IMR-90 (cell line): ENCODE results near the gene CTSL. TPM values are rescaled to one million over a fixed set of nuclear protein-coding genes. Genes with fewer than 3 reads are reported as not detected.

Source experiments
- ATAC-seq: fragments of 200-7000 bp; cut with Tn5 transposase; 2 replicates; pipeline ENCODE4 v1.9.1; 2020; ENCODE audit warnings: low read depth, mild to moderate bottlenecking, moderate library complexity
- BruUV-seq: library from RNA; stranded (reverse); fragments of 400-500 nt; replicated peaks from 2 replicates; lab custom pipeline; 2021; lab: Mats Ljungman, UMichigan
- CTCF ChIA-PET: fragments of 300-600 bp; formaldehyde crosslinking; extraction: SDS; loops from one replicate; lab custom pipeline; 2021; ENCODE audit warnings: antibody characterized with exemption; lab: Yijun Ruan, JAX
- POLR2A ChIA-PET: fragments of 300-600 bp; sonication (Branson Sonifier 250); formaldehyde crosslinking; loops from one replicate; lab custom pipeline; 2022; ENCODE audit warnings: antibody characterized with exemption; ENCODE audit not compliant: unreplicated experiment; lab: Charles Lee
- DNase-seq: peaks from one replicate; pipeline ENCODE4 v3.0.0; 2013
- H2AFZ ChIP-seq: replicated peaks from 2 replicates; pipeline ENCODE3; 2013; ENCODE audit warnings: low read length, mild to moderate bottlenecking; ENCODE audit not compliant: poor library complexity
- H2AK5ac ChIP-seq: 2 replicates; pipeline ENCODE4 v1.6.1; 2013; ENCODE audit warnings: low read depth, low read length, inconsistent platforms
- H2AK9ac ChIP-seq: replicated peaks from 2 replicates; pipeline ENCODE3; 2013; ENCODE audit warnings: mild to moderate bottlenecking, low read depth, low read length, moderate library complexity; ENCODE audit not compliant: poor library complexity
- H2BK120ac ChIP-seq: 2 replicates; pipeline ENCODE4 v1.6.1; 2013; ENCODE audit warnings: low read depth, low read length, inconsistent platforms
- H2BK15ac ChIP-seq: 3 replicates; pipeline ENCODE4 v1.6.1; 2013; ENCODE audit warnings: low read depth, low read length, inconsistent platforms
- H2BK20ac ChIP-seq: 2 replicates; pipeline ENCODE4 v1.6.1; 2013; ENCODE audit warnings: low read depth, mild to moderate bottlenecking, inconsistent platforms, low read length, moderate library complexity
- H2BK5ac ChIP-seq: 2 replicates; pipeline ENCODE4 v1.6.1; 2013; ENCODE audit warnings: mild to moderate bottlenecking, low read depth, low read length, inconsistent platforms; ENCODE audit not compliant: poor library complexity, severe bottlenecking
- H3K14ac ChIP-seq: replicated peaks from 2 replicates; pipeline ENCODE4 v1.6.1; 2013; ENCODE audit warnings: low read depth, low read length, inconsistent platforms
- H3K18ac ChIP-seq: 2 replicates; pipeline ENCODE4 v1.6.1; 2013; ENCODE audit warnings: low read depth, low read length, control low read depth
- H3K23ac ChIP-seq: 2 replicates; pipeline ENCODE4 v1.6.1; 2013; ENCODE audit warnings: low read depth, low read length, inconsistent platforms
- H3K27ac ChIP-seq: 2 replicates; pipeline ENCODE4 v1.5.1; 2013; ENCODE audit warnings: mild to moderate bottlenecking, control low read depth, low read length; ENCODE audit not compliant: insufficient read depth
- H3K27me3 ChIP-seq: 2 replicates; pipeline ENCODE4 v1.6.1; 2013; ENCODE audit warnings: low read length; ENCODE audit not compliant: control insufficient read depth, insufficient read depth
- H3K36me3 ChIP-seq: 2 replicates; pipeline ENCODE4 v1.6.1; 2013; ENCODE audit warnings: low read length, mixed read lengths; ENCODE audit not compliant: control insufficient read depth, insufficient read depth
- H3K4ac ChIP-seq: 2 replicates; pipeline ENCODE4 v1.6.1; 2013; ENCODE audit warnings: low read depth, low read length, inconsistent platforms
- H3K4me1 ChIP-seq: 2 replicates; pipeline ENCODE4 v1.6.1; 2013; ENCODE audit warnings: low read length, mixed read lengths; ENCODE audit not compliant: control insufficient read depth, insufficient read depth
- H3K4me2 ChIP-seq: 2 replicates; pipeline ENCODE4 v1.6.1; 2013; ENCODE audit warnings: low read depth, mild to moderate bottlenecking, control low read depth, low read length, moderate library complexity
- H3K4me3 ChIP-seq: 2 replicates; pipeline ENCODE4 v1.5.1; 2013; ENCODE audit warnings: low read depth, mild to moderate bottlenecking, control low read depth, low read length, moderate library complexity; ENCODE audit not compliant: insufficient read depth
- H3K56ac ChIP-seq: 2 replicates; pipeline ENCODE4 v1.6.1; 2013; ENCODE audit warnings: low read length, inconsistent platforms; ENCODE audit not compliant: insufficient read depth; ENCODE audit errors: extremely low read depth
- H3K79me1 ChIP-seq, 2 experiments: 2 replicates each; pipeline ENCODE4 v1.6.1; 2013; ENCODE audit warnings: low read length in 2 of 2, inconsistent platforms in 1 of 2, low read depth in 1 of 2
- H3K9ac ChIP-seq: 2 replicates; pipeline ENCODE4 v1.6.1; 2013; ENCODE audit warnings: low read depth, low read length, control low read depth
- H3K9me1 ChIP-seq: 2 replicates; pipeline ENCODE4 v1.6.1; 2013; ENCODE audit warnings: low read length, inconsistent platforms; ENCODE audit not compliant: insufficient read depth
- H3K9me3 ChIP-seq: 2 replicates; pipeline ENCODE4 v1.6.1; 2013; ENCODE audit warnings: low read length; ENCODE audit not compliant: control insufficient read depth, insufficient read depth
- H4K20me1 ChIP-seq: 2 replicates; pipeline ENCODE4 v1.6.1; 2013; ENCODE audit warnings: low read length, inconsistent platforms; ENCODE audit not compliant: insufficient read depth
- H4K5ac ChIP-seq: 2 replicates; pipeline ENCODE4 v1.6.1; 2013; ENCODE audit warnings: mild to moderate bottlenecking, low read depth, low read length, control low read depth
- H4K8ac ChIP-seq, 2 experiments: 2 replicates each; pipeline ENCODE4 v1.6.1; 2013; ENCODE audit warnings: low read depth in 2 of 2, low read length in 2 of 2, control low read depth in 1 of 2, inconsistent platforms in 1 of 2
- H4K91ac ChIP-seq: 2 replicates; pipeline ENCODE4 v1.6.1; 2013; ENCODE audit warnings: low read depth, low read length, inconsistent platforms; ENCODE audit not compliant: insufficient read depth
- CEBPB ChIP-seq: IDR thresholded peaks from 2 replicates; pipeline ENCODE4 v1.6.1; 2012; ENCODE audit warnings: low read depth, low read length, improper control_type of control experiment
- MAZ ChIP-seq: IDR thresholded peaks from 2 replicates; pipeline ENCODE4 v1.6.1; 2012; ENCODE audit warnings: low read depth, mild to moderate bottlenecking, low read length, improper control_type of control experiment, moderate library complexity, borderline replicate concordance
- MXI1 ChIP-seq: IDR thresholded peaks from 2 replicates; pipeline ENCODE4 v1.6.1; 2012; ENCODE audit warnings: low read depth, mild to moderate bottlenecking, low read length, moderate library complexity, borderline replicate concordance
- POLR2A ChIP-seq: IDR thresholded peaks from 2 replicates; pipeline ENCODE4 v1.6.1; 2012; ENCODE audit warnings: mild to moderate bottlenecking, low read depth, low read length
- WGBS, 2 experiments: methylation state at CpG; one replicate each; pipeline versions ENCODE4 v1.1.5 to v1.1.7; 2013; ENCODE audit warnings: missing lambda C conversion rate in 2 of 2; ENCODE audit not compliant: insufficient read length in 1 of 2; ENCODE audit errors: extremely low coverage in 2 of 2; 5-methylcytosine and 5-hydroxymethylcytosine counted together
- dilution Hi-C: fragments of 300-500 bp; cut with HindIII; formaldehyde crosslinking; loops from one replicate; pipeline ENCODE4 v1.14.3; 2018; ENCODE audit warnings: low sequenced_read_pairs; ENCODE audit not compliant: unreplicated experiment
- in situ Hi-C: fragments of 300-500 bp; cut with MboI; formaldehyde crosslinking; loops from 3 replicates; pipeline ENCODE4 v1.14.3; 2019; ENCODE audit warnings: low sequenced_read_pairs, inconsistent platforms, mixed read lengths
- intact Hi-C: fragments of 100-400 bp; cut with micrococcal nuclease; formaldehyde crosslinking; loops from 2 replicates; pipeline ENCODE4 v1.10.0; 2022
- polyA plus RNA-seq, 3 experiments: library from polyadenylated mRNA; depleted of rRNA; stranded (reverse); fragments of >200 nt; gene quantifications; 2 replicates each; pipeline ENCODE4 v1.2.3, GENCODE V29; 2012; ENCODE audit warnings: low replicate concordance in 1 of 3
- total RNA-seq: library from RNA; depleted of rRNA; stranded (reverse); fragments of >200 nt; gene quantifications from 2 replicates; pipeline ENCODE4 v1.2.3, GENCODE V29; 2012

The CTSL gene
- total and polyA plus RNA-seq, 2 of the 4 experiments (the other 2 are of a cell fraction) = 57.0 to 112 TPM

DNA sequence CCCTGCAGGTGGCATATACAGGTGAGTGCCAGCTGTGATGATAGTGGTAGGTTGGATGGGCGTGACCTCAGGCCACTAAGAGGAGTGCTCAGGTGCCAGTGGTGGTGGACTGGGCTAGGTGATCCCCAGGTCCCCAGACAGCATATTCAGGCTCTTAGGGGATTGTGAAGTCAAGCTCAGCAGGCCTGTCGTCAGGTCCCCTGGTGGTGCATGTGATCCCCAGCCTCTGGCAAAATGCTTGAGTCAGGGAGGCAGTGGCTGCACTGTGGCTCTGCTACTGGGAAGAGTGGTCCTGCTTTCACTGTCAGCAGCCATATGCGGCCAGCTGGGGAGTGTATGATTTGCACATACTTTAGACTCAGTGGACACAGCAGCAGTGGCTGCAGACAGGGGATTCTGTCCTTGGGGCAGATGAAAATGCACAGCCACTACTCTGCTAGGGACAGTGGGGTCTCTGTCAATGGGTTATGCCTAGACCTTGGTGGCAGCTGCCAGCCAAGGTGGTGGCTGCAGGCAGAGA lies 31.6 kb upstream of the CTSL start:
- Histone ChIP-seq H3K4ac (no peak overlapping the region), H4K20me1 (no peaks in the 10 kb centered on the region), H3K9ac (no peak overlapping the region), H2BK120ac (no peak overlapping the region), H2AK5ac (no peak overlapping the region), H3K36me3 (no peaks in the 10 kb centered on the region), H3K79me1 (no peaks in the 10 kb centered on the region), H4K91ac (no peak overlapping the region), H3K56ac (no peak overlapping the region), H3K9me1 (no peaks in the 10 kb centered on the region; the same call in 1 of the 2 replicates), H4K8ac (no peak overlapping the region), H3K14ac (no peak overlapping the region), H2BK5ac (no peak overlapping the region), H2AK9ac (no peak overlapping the region), H2BK20ac (no peak overlapping the region), H3K4me3 (no peak overlapping the region), H3K4me2 (no peak overlapping the region), H2AFZ (no peak overlapping the region), H3K23ac (no peak overlapping the region), H3K27ac (no peak overlapping the region), H3K18ac (no peak overlapping the region), H4K5ac (no peak overlapping the region), H3K4me1 (no peaks in the 10 kb centered on the region), H3K27me3 (no peaks in the 10 kb centered on the region), H2BK15ac (no peak overlapping the region), H3K9me3 (no peaks in the 10 kb centered on the region; the same call in 1 of the 2 replicates)
- ChIA-PET CTCF (interaction anchor here (0.7 kb wide), 1 partner anchor 10 kb away, joined by 3 read pairs; no protein-coding TSS in a partner anchor), POLR2A (no interaction called here)
- BruUV-seq = no TSS peak
- no peak for DNase-seq
- 75% methylated on average over 1 of the region's 3 CpGs; no CpG with 5 or more reads in 1 of the 2 experiments for WGBS, 2 experiments
- ATAC-seq = no peak
- in situ Hi-C loops = loop anchor here (25.0 kb wide), 2 partner anchors 343 to 1318 kb away; no protein-coding TSS in a partner anchor
- TF ChIP-seq MXI1 = no peak
- TF ChIP-seq POLR2A = no peak
- TF ChIP-seq MAZ = no peak
- no peak for TF ChIP-seq CEBPB
- dilution Hi-C loops = no loop called here
- intact Hi-C loops = no loop called here
